HG03575 (cell line): ENCODE measurements around the gene NEIL3.

Experiments used
- ATAC-seq: cut with Tn5 transposase; IDR thresholded peaks from one replicate; pipeline ENCODE4 v1.9.1; 2021; ENCODE audit not compliant: unreplicated experiment, insufficient number of reproducible peaks, low FRiP score; ENCODE audit errors: extremely low read depth

The NEIL3 gene

GRCh38 chr4:177348348-177348747, 38.7 kb downstream of the NEIL3 start:
- ATAC-seq, result no peak

DNA sequence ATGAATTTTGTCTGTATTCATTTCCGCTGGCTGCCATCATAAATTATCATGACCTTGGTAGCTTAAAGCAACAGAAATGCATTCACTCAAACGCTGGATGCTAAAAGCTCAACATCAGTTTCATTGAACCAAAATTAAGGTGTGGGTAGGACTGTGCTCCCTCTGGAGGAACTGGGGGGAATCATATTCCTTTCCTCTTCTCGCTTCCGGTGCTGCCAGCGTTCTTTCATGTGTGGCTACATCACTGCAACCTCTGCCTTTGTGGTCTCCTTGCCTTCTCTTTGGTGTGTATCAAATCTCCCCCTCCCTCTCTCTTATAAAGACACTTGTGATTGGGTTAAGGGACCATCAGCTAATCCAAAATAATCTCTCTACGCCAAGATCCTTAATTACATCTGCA, 39.5 kb downstream of the NEIL3 start:
- no peak for ATAC-seq

- ATAC-seq, result no peak
Observed at GRCh38 chr4:177351622-177352244, 42.1 kb downstream of the NEIL3 start.

- ATAC-seq, result no peak
Observed at GRCh38 chr4:177356206-177356605, 46.5 kb downstream of the NEIL3 start.

- no peak for ATAC-seq
Observed at GRCh38 chr4:177356921-177357320, 47.2 kb downstream of the NEIL3 start.

DNA sequence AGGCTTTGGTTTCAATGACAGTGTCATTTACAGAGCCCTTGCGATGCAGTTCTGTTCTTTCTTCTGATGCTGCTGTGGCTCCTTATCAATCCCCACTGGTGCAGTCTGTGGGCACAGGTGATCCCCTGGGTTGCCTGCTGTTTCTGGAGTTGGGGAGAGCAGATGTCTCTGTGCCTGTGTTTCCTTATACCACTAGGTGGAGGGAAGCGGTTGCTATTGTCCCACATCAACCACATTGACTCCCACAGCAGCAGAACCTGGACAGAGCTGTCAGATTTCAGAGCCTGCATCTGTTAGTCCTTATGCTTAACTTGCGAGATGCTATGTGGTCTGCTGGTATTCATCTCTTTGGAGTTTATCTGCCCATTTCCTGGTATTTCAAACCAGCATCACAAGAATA, 57.7 kb downstream of the NEIL3 start:
- no peak for ATAC-seq

GRCh38 chr4:177369372-177369771, 59.7 kb downstream of the NEIL3 start:
- ATAC-seq, result no peak

DNA sequence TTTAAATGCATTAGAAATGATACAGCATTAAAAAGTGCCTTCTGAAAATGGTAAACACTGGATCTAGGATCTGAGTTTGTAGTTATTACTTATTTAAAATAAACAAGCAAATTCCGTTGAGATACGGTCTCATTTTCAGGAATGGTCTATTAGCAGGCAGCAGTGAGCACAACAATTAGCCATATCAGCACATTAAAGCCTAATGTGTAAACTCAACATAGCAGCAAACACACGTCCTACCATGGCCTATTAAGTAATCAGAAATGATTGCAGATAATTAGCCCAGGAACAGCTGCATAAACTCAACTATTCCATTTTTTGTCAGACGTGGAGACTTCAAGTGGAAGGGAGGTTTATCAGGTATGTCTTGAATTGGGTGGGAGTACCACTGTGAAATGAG, 61.8 kb downstream of the NEIL3 start:
- ATAC-seq, result no peak

- no peak for ATAC-seq
Observed at GRCh38 chr4:177374966-177375365, 65.3 kb downstream of the NEIL3 start.

GRCh38 chr4:177375372-177375771, 65.7 kb downstream of the NEIL3 start:
- no peak for ATAC-seq

DNA sequence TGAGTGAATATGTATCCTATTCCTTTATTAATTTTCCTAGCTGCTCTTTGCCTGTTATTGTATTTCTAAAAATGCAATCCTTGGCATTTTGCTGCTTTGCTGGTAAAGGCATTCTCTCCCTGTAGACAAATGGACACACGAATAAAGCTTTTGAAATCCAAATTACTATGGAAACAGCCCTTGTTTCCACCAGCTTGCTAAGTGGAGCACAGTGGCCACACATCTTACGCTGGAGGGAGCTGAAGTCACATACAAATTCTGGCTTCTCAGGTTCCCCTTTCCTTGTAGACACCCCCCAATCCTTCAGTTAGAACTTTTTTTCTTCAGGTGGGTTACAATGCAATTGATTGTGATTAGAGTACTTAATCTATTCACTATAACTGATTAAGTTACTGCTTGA, 66.3 kb downstream of the NEIL3 start:
- ATAC-seq, result no peak

- no peak for ATAC-seq
Observed at GRCh38 chr4:177380730-177381287, 71.1 kb downstream of the NEIL3 start.

DNA sequence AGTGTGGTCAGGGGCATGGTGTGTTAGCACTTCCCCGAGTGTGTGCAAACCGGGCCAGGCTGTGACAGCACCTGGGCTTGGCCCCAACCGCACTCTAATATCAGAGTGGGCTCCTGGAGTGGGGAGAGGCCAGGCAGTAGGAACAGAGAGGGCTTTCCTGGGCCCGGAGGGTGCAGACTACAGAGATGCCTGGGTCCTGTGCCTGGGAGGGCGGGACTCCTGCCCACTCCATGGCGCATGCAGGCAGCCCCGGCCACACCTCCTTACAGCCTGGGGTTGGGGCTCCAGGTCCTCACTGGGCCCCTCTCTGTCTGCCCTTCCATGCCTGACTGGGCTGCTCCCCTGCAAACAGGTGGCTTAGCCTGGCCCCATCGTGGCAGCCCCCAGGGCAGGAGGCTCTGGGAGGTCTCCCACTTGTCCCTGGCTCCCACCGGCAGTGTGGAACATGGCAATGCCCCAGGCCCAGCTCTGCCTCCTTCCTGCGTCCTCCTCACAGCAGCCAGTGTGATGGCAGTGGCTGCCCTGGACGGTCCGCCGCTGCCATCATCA, 72.2 kb downstream of the NEIL3 start:
- no peak for ATAC-seq

DNA sequence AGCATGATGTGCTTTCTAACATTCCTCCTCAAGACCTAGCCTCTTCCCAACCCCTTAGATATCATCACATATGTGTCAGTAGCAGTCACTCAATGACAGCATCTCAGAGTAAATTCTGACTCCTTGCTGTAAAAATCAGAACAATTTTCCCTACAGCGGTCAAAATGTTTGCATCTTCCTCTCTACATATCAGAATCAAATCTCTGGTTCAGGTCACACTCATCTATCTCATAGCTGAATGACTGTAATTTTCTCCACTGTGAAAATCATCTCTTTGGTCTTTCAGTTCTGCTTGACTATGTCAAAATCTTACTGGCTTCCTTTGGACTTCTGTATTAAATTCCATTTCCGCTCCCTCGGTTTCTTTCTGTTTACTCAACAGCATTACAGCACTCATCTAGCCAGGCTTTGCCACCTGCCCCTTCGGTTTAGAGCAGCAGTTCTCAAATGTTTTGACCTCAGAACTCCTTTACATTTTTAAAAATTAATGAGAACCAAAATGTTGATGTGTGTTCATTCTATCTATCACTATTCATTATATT, 75.3 kb downstream of the NEIL3 start:
- no peak for ATAC-seq

DNA sequence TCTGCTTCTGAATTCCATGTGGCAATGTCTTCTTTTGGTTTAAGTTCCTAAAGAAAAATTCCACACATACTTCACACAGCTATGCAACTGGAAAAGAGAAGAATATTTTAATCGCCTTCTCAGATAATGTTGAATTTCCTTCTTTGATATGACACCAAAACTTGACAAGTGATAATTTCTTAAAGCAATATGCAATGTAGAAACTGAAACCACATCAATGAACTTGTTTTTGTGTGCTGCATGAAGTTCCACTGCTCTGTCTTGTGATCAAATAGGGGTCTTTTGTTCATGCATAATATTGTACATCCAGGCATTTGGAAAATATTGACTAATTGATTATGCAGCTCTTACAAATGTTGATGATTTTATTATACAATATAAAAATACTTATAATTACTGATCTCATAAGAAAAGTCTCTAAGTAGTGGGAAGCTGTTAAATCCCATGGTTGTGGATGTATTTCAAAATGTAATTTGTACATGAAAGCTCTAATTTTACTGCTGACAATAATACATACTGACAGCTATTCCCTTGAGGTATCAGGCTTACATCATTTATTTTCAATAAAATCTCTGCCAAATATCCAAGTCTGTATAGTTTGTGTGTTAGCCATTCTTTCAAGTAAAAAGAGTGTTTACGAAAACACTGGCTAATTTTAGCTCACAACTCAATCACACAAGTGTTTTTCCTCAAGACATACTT, 76.1 kb downstream of the NEIL3 start:
- ATAC-seq, result no peak

DNA sequence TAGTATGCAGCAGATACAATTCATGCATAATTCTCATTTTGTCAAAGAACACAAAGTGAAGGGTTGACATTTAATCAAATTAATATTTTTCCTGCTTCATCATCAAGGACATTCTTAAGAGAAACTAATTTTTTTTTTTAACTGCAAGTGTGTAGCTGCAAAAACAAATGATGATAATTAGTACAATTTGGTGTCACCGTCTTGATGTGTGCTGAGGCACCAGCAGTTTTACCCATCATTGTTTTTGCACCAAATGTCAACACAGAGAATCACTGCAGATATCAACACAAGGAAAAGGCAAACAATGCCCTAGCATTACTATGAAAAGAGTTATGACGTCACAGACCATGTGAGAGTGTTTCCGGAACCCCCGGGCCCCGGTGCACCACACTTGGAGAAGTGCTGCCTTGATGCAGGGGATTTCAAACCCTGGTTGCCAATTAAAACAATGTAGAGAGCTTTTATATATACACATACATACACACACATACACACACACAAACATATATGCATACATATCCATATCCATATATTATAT, 76.7 kb downstream of the NEIL3 start:
- ATAC-seq, result no peak

DNA sequence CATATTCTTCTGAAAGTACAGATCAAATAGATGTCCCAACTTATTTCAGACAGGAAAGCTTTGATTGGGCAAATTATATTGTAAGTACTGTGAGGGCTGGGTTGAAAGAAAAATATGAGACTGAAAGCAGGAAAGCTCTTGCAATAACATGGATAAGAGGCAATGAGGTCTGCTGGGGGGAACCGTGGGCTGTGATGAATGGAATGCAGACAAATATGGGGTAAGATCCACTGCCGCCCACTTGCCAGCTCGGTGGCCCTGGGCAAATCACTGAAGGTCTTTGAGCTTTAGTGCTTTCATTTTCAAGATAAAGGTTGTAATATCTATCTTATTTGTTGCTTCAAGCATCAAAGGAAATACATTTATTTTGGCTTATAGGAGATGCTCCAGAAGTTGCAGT, 81.6 kb downstream of the NEIL3 start:
- ATAC-seq, result no peak

GRCh38 chr4:177391953-177392352, 82.3 kb downstream of the NEIL3 start:
- no peak for ATAC-seq

DNA sequence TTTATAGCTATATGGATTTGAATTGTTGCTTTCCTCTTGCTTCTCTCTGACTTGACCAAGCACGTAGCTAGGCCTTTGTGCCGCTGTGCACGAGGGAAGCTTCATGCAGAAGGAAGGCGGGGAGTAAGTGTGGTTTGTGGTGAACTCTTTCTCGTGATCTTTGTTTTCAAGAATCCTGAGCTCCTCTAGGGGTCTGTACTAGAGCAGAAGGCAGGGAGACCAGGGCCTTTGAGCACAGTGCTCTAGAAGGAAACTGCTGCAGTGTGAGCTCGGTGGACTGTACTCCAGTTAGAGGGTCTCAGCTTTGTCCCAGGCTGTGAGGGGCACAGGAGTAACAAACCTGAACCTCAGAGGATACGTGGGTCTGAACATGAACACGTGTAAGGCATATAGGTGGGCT, 83.6 kb downstream of the NEIL3 start:
- ATAC-seq, result no peak

GRCh38 chr4:177396352-177396751, 86.7 kb downstream of the NEIL3 start:
- ATAC-seq, result no peak
